ENCODE measurements around the gene CSK.

The CSK gene

GRCh38 chr15:74788042-74788682 lies 6.3 kb downstream of the CSK start:
- DNase-seq: peak; percentile 59

- DNase-seq: peak; percentile 36
Observed at GRCh38 chr15:74788683-74789151, 6.8 kb downstream of the CSK start.

- DNase-seq: no peak
Observed at GRCh38 chr15:74789171-74789631, 7.3 kb downstream of the CSK start.

- no peak for DNase-seq
Observed at GRCh38 chr15:74789741-74790079, 7.8 kb downstream of the CSK start.

- DNase-seq: peak; percentile 73
Observed at GRCh38 chr15:74790080-74790916, 8.4 kb downstream of the CSK start.

- no peak for DNase-seq
Observed at GRCh38 chr15:74791007-74791406, 9.1 kb downstream of the CSK start.

- no peak for DNase-seq
Observed at GRCh38 chr15:74791667-74792066, 9.8 kb downstream of the CSK start.

GRCh38 chr15:74792227-74793016 lies 10.5 kb downstream of the CSK start:
- DNase-seq: no peak

GRCh38 chr15:74793135-74794028 lies 11.5 kb downstream of the CSK start:
- peak; percentile 53 for DNase-seq

- DNase-seq: no peak
Observed at GRCh38 chr15:74794248-74794969, 12.5 kb downstream of the CSK start.

GRCh38 chr15:74794970-74795349 lies 13.1 kb downstream of the CSK start:
- DNase-seq: no peak

GRCh38 chr15:74795966-74796625 lies 14.2 kb downstream of the CSK start:
- no peak for DNase-seq

GRCh38 chr15:74798388-74799254 lies 16.7 kb downstream of the CSK start:
- DNase-seq: no peak

- DNase-seq: no peak
Observed at GRCh38 chr15:74799255-74799855, 17.5 kb downstream of the CSK start.

GRCh38 chr15:74799856-74800558 lies 18.1 kb downstream of the CSK start:
- DNase-seq: peak; percentile 94

GRCh38 chr15:74800559-74801094 lies 18.7 kb downstream of the CSK start:
- DNase-seq: peak; percentile 57

- no peak for DNase-seq
Observed at GRCh38 chr15:74801311-74801997, 19.6 kb downstream of the CSK start.

GRCh38 chr15:74802290-74802689 lies 20.4 kb downstream of the CSK start:
- no peak for DNase-seq

Data from inflammatory macrophage treated with lipopolysaccharide for 4 hours (primary cell).